HUDEP-2 (cell line): ENCODE results near the gene BORCS5.
A peak's percentile ranks its signal among the peaks of the same experiment; 100 is the strongest.
"Not testable (repeated sequence)": the region's sequence is repeated elsewhere in the genome, so short reads cannot be mapped to it uniquely, and the experiment has no call there.

Experiments
- DNase-seq, 76 experiments: peaks; one replicate each; lab custom pipeline; 2025; ENCODE audit not compliant: unreplicated experiment in 76 of 76; lab: John Stamatoyannopoulos, UW

BORCS5 gene

GRCh38 chr12:12351468-12352185, 5.3 kb upstream of the BORCS5 start:
- not testable (repeated sequence) for DNase-seq

GRCh38 chr12:12353276-12353675, 3.6 kb upstream of the BORCS5 start:
- DNase-seq: no peak

GRCh38 chr12:12353807-12354206, 3.1 kb upstream of the BORCS5 start:
- DNase-seq: peak in 50 of 76 experiments; percentile 4 to 73 (median 30)

- DNase-seq: no peak
Observed at GRCh38 chr12:12356467-12356895, 397 bp upstream of the BORCS5 start.

- peak in 8 of 76 experiments; percentile 2 to 45 (median 20) for DNase-seq
Observed at GRCh38 chr12:12357719-12358461, 1.0 kb downstream of the BORCS5 start.

- no peak for DNase-seq
Observed at GRCh38 chr12:12358528-12358927, 1.6 kb downstream of the BORCS5 start.

GRCh38 chr12:12364787-12365445, 8.0 kb downstream of the BORCS5 start:
- DNase-seq: no peak

GRCh38 chr12:12365446-12365802, 8.5 kb downstream of the BORCS5 start:
- DNase-seq: no peak

GRCh38 chr12:12365931-12366431, 9.1 kb downstream of the BORCS5 start:
- no peak for DNase-seq

- DNase-seq: no peak
Observed at GRCh38 chr12:12366701-12367481, 10.0 kb downstream of the BORCS5 start.

GRCh38 chr12:12367482-12367998, 10.7 kb downstream of the BORCS5 start:
- no peak for DNase-seq

GRCh38 chr12:12372946-12373722, 16.3 kb downstream of the BORCS5 start:
- DNase-seq: no peak

GRCh38 chr12:12376646-12377448, 20.0 kb downstream of the BORCS5 start:
- DNase-seq: peak in 31 of 76 experiments; percentile 7 to 74 (median 42)

- DNase-seq: peak in 1 of 76 experiments; percentile 3
Observed at GRCh38 chr12:12378616-12379015, 21.7 kb downstream of the BORCS5 start.

- DNase-seq: no peak
Observed at GRCh38 chr12:12379831-12380730, 23.2 kb downstream of the BORCS5 start.

GRCh38 chr12:12380949-12381593, 24.2 kb downstream of the BORCS5 start:
- no peak for DNase-seq

- no peak for DNase-seq
Observed at GRCh38 chr12:12381982-12382381, 25.1 kb downstream of the BORCS5 start.
